ENCODE results near the gene GRID1. TPM values are rescaled to one million over a fixed set of nuclear protein-coding genes. Genes with fewer than 3 reads are reported as not detected.

The GRID1 gene
- total RNA-seq, 1 experiment from 2014 or later: 5.6 TPM

- Histone ChIP-seq H2AFZ (ENCODE audit: low read depth, low read length, poor library complexity, severe bottlenecking) (no peak overlapping the region), H3K27ac (ENCODE audit: low read depth, low read length) (no peak overlapping the region), H4K20me1 (ENCODE audit: insufficient read depth) (no peaks in the 10 kb centered on the region), H3K9me3 (ENCODE audit: control insufficient read depth in 1 of 2, insufficient read depth in 1 of 2, low read depth in 1 of 2, low read length in 2 of 2) (no peaks in the 10 kb centered on the region), H3K4me1 (ENCODE audit: control insufficient read depth in 1 of 2, insufficient read depth in 2 of 2, low read length in 2 of 2) (no peaks in the 10 kb centered on the region), H3K4me2 (ENCODE audit: low read length) (no peak overlapping the region), H3K9ac (ENCODE audit: low read length) (no peak overlapping the region), H3K27me3 (ENCODE audit: insufficient read depth, low read length) (no peaks in the 10 kb centered on the region), H3K9me2 (ENCODE audit: insufficient read depth) (no peaks in the 10 kb centered on the region), H3K36me3 (ENCODE audit: control insufficient read depth in 1 of 2, insufficient read depth in 2 of 2, low read length in 2 of 2) (no peaks in the 10 kb centered on the region), H3K79me2 (ENCODE audit: insufficient read depth, low read length) (no peaks in the 10 kb centered on the region), H3K4me3 (replicated peaks in 1 of 2; ENCODE audit: low read depth in 1 of 2, low read length in 2 of 2) (no peak overlapping the region)
- ATAC-seq (peak; percentile 53), DNase-seq (ENCODE audit: low read depth, low spot score) (no peak)
- BruUV-seq (replicated peaks): no TSS peak
- intact Hi-C loops (cut with micrococcal nuclease): no loop called here
- ChIA-PET RAD21 (ENCODE audit: low non-redundant PET in 1 of 2, low total read pairs in 2 of 2, uncharacterized antibody in 2 of 2, unreplicated experiment in 2 of 2) (interaction anchor here in 1 of 2 experiments (0.6 kb wide), 1 partner anchor 48 kb away, joined by 3 read pairs; no protein-coding TSS in a partner anchor), POLR2A (no interaction called here), CTCF (interaction anchor here (1.2 kb wide), 1 partner anchor 296 kb away, joined by 4 read pairs; no protein-coding TSS in a partner anchor)
- TF ChIP-seq YY1 (IDR thresholded peaks at IDR 0.05; ENCODE audit: extremely low read depth, insufficient replicate concordance, low read depth, low read length): no peak
- no peak for TF ChIP-seq REST (IDR thresholded peaks at IDR 0.05; ENCODE audit: low read depth)
- no peak for TF ChIP-seq TCF7L2 (IDR thresholded peaks at IDR 0.05; ENCODE audit: borderline replicate concordance, extremely low read depth, insufficient read depth, insufficient read length)
- TF ChIP-seq EZH2phosphoT487 (IDR thresholded peaks at IDR 0.05; ENCODE audit: borderline replicate concordance): no peak
These were observed 74.8 kb downstream of the GRID1 start for GRCh38 chr10:86291616-86292340.

Data from HCT116 (cell line).